Duodenal mucosa (tissue), 2 donors: ENCODE data around the gene NTN3.

Experiments used
- H3K27ac ChIP-seq: one replicate; pipeline ENCODE4 v1.7.0; 2013; ENCODE audit warnings: low read depth, low read length
- H3K27me3 ChIP-seq, 2 donors: one replicate each; pipeline ENCODE4 v1.7.0; 2013; ENCODE audit warnings: low read length in 2 of 2, control low read depth in 1 of 2; ENCODE audit not compliant: insufficient read depth in 2 of 2, control insufficient read depth in 1 of 2
- H3K36me3 ChIP-seq, 2 donors: one replicate each; pipeline ENCODE4 v1.7.0; 2013; ENCODE audit warnings: low read length in 2 of 2, control low read depth in 1 of 2; ENCODE audit not compliant: insufficient read depth in 2 of 2, control insufficient read depth in 1 of 2
- H3K4me1 ChIP-seq, 2 donors: one replicate each; pipeline ENCODE4 v1.7.0; 2013; ENCODE audit warnings: low read length in 2 of 2, control low read depth in 1 of 2; ENCODE audit not compliant: insufficient read depth in 2 of 2, control insufficient read depth in 1 of 2
- H3K4me3 ChIP-seq, 2 donors: one replicate each; pipeline ENCODE4 v1.7.0; 2013; ENCODE audit warnings: low read length in 2 of 2, low read depth in 1 of 2
- H3K9ac ChIP-seq, 2 donors: one replicate each; pipeline ENCODE4 v1.7.0; 2013; ENCODE audit warnings: low read length in 2 of 2, low read depth in 1 of 2
- H3K9me3 ChIP-seq, 2 donors: one replicate each; pipeline ENCODE4 v1.7.0; 2013; ENCODE audit warnings: low read length in 2 of 2, control low read depth in 1 of 2; ENCODE audit not compliant: control insufficient read depth in 1 of 2

NTN3 gene

GRCh38 chr16:2497116-2497630 lies 26.1 kb downstream of the NTN3 start:
- no peak overlapping the region for H3K27ac ChIP-seq

GRCh38 chr16:2497695-2498484 lies 26.8 kb downstream of the NTN3 start:
- peaks cover 5 to 15% of the 10 kb centered on the region in 2 donors for H3K4me1 ChIP-seq
- no peak overlapping the region for H3K9ac ChIP-seq
- H3K9me3 ChIP-seq = no peaks in the 10 kb centered on the region
- peaks cover 2 to 18% of the 10 kb centered on the region in 2 donors for H3K36me3 ChIP-seq
- H3K27ac ChIP-seq = no peak overlapping the region
- no peak overlapping the region for H3K4me3 ChIP-seq
- H3K27me3 ChIP-seq = no peaks in the 10 kb centered on the region

More at GRCh38 chr16:2497116-2497630, 26.1 kb downstream of the NTN3 start:
- no peaks in the 10 kb centered on the region for H3K27me3 ChIP-seq
- H3K36me3 ChIP-seq = peaks cover 2 to 18% of the 10 kb centered on the region in 2 donors
- H3K9ac ChIP-seq = no peak overlapping the region
- no peaks in the 10 kb centered on the region for H3K9me3 ChIP-seq
- no peak overlapping the region for H3K4me3 ChIP-seq
- peaks cover 5 to 15% of the 10 kb centered on the region in 2 donors for H3K4me1 ChIP-seq

- H3K9ac ChIP-seq = no peak overlapping the region
- no peaks in the 10 kb centered on the region for H3K9me3 ChIP-seq
- H3K27ac ChIP-seq = no peak overlapping the region
- H3K27me3 ChIP-seq = no peaks in the 10 kb centered on the region
- no peak overlapping the region for H3K4me3 ChIP-seq
- peaks cover 5 to 15% of the 10 kb centered on the region in 2 donors for H3K4me1 ChIP-seq
- H3K36me3 ChIP-seq = peaks cover 2 to 14% of the 10 kb centered on the region in 2 donors
Observed at GRCh38 chr16:2498531-2499253, 27.6 kb downstream of the NTN3 start.

GRCh38 chr16:2499454-2499853 lies 28.4 kb downstream of the NTN3 start:
- no peak overlapping the region for H3K9ac ChIP-seq

GRCh38 chr16:2499890-2500429 lies 28.9 kb downstream of the NTN3 start:
- Histone ChIP-seq H3K36me3 (peaks cover 2 to 14% of the 10 kb centered on the region in 2 donors), H3K4me1 (peaks cover 5 to 15% of the 10 kb centered on the region in 2 donors)

More at GRCh38 chr16:2499454-2499853, 28.4 kb downstream of the NTN3 start:
- Histone ChIP-seq H3K4me1 (peaks cover 5 to 15% of the 10 kb centered on the region in 2 donors), H3K36me3 (peaks cover 2 to 14% of the 10 kb centered on the region in 2 donors), H3K27ac (no peak overlapping the region), H3K27me3 (no peaks in the 10 kb centered on the region), H3K9me3 (no peaks in the 10 kb centered on the region), H3K4me3 (no peak overlapping the region)

GRCh38 chr16:2500430-2500917 lies 29.4 kb downstream of the NTN3 start:
- H3K9me3 ChIP-seq = no peaks in the 10 kb centered on the region
- peaks cover 5 to 15% of the 10 kb centered on the region in 2 donors for H3K4me1 ChIP-seq
- no peak overlapping the region for H3K4me3 ChIP-seq
- peaks cover 2 to 14% of the 10 kb centered on the region in 2 donors for H3K36me3 ChIP-seq
- H3K27ac ChIP-seq = no peak overlapping the region
- no peak overlapping the region for H3K9ac ChIP-seq
- H3K27me3 ChIP-seq = no peaks in the 10 kb centered on the region

More at GRCh38 chr16:2499890-2500429, 28.9 kb downstream of the NTN3 start:
- Histone ChIP-seq H3K27ac (no peak overlapping the region), H3K4me3 (no peak overlapping the region), H3K9me3 (no peaks in the 10 kb centered on the region), H3K27me3 (no peaks in the 10 kb centered on the region), H3K9ac (no peak overlapping the region)

- Histone ChIP-seq H3K27ac (no peak overlapping the region), H3K9ac (no peak overlapping the region), H3K4me3 (peak overlapping the region in 1 of 2 donors; percentile 28), H3K27me3 (no peaks in the 10 kb centered on the region), H3K4me1 (peaks cover 5 to 15% of the 10 kb centered on the region in 2 donors), H3K9me3 (no peaks in the 10 kb centered on the region), H3K36me3 (peaks cover 2 to 12% of the 10 kb centered on the region in 2 donors)
Observed at GRCh38 chr16:2500918-2501750, 30.0 kb downstream of the NTN3 start.

- H3K9me3 ChIP-seq = no peaks in the 10 kb centered on the region
- no peak overlapping the region for H3K9ac ChIP-seq
- H3K27me3 ChIP-seq = no peaks in the 10 kb centered on the region
- peaks cover 2 to 6% of the 10 kb centered on the region in 2 donors for H3K36me3 ChIP-seq
- no peak overlapping the region for H3K27ac ChIP-seq
- no peak overlapping the region for H3K4me3 ChIP-seq
- peaks cover 5 to 15% of the 10 kb centered on the region in 2 donors for H3K4me1 ChIP-seq
Observed at GRCh38 chr16:2501946-2502895, 31.1 kb downstream of the NTN3 start.
